Liver (tissue), 3 donors: ENCODE results near the gene SCEL.

ENCODE experiments used
- EGR1 ChIP-seq, 2 donors: IDR thresholded peaks; 2 replicates each; pipeline ENCODE4 v1.6.1; 2016 to 2018; ENCODE audit warnings: antibody characterized with exemption in 2 of 2, low read depth in 2 of 2
- JUND ChIP-seq, 2 donors: IDR thresholded peaks; 2 replicates each; pipeline ENCODE4 v1.6.1; 2016; ENCODE audit warnings: antibody characterized with exemption in 2 of 2
- RAD21 ChIP-seq, 2 donors: IDR thresholded peaks; 2 replicates each; pipeline ENCODE4 v1.6.1; 2016; ENCODE audit warnings: antibody characterized with exemption in 2 of 2, mild to moderate bottlenecking in 2 of 2
- RXRA ChIP-seq, 2 donors: IDR thresholded peaks; 2 replicates each; pipeline ENCODE4 v1.6.1; 2017 to 2018; ENCODE audit warnings: antibody characterized with exemption in 2 of 2, mild to moderate bottlenecking in 1 of 2
- TAF1 ChIP-seq: conservative IDR thresholded peaks from 2 replicates; pipeline ENCODE4 v1.6.1; 2016; ENCODE audit warnings: antibody characterized with exemption, mild to moderate bottlenecking
- YY1 ChIP-seq: IDR thresholded peaks from 2 replicates; pipeline ENCODE4 v1.6.1; 2016; ENCODE audit warnings: antibody characterized with exemption, mild to moderate bottlenecking
- TF ChIP-seq, protein P1 (sequence below): IDR thresholded peaks from 2 replicates; pipeline ENCODE4 v1.6.1; 2016; ENCODE audit warnings: antibody characterized with exemption, mild to moderate bottlenecking
- TF ChIP-seq, protein P2 (sequence below): fragments of 150-350 bp; IDR thresholded peaks from 2 replicates; pipeline ENCODE4 v1.5.1; 2017; ENCODE audit warnings: improper control_type of control experiment, low read depth, low read length; ENCODE audit not compliant: missing input control
- TF ChIP-seq, protein P3 (sequence below): IDR thresholded peaks from 2 replicates; pipeline ENCODE4 v1.6.1; 2016; ENCODE audit warnings: antibody characterized with exemption
- TF ChIP-seq, protein P4 (sequence below): IDR thresholded peaks from 2 replicates; pipeline ENCODE4 v1.6.1; 2016; ENCODE audit warnings: antibody characterized with exemption
- TF ChIP-seq, protein P5 (sequence below): IDR thresholded peaks from 2 replicates; pipeline ENCODE4 v1.6.1; 2016; ENCODE audit warnings: antibody characterized with exemption
- donor health status: healthy.
- donor health status: healthy.

DNA sequence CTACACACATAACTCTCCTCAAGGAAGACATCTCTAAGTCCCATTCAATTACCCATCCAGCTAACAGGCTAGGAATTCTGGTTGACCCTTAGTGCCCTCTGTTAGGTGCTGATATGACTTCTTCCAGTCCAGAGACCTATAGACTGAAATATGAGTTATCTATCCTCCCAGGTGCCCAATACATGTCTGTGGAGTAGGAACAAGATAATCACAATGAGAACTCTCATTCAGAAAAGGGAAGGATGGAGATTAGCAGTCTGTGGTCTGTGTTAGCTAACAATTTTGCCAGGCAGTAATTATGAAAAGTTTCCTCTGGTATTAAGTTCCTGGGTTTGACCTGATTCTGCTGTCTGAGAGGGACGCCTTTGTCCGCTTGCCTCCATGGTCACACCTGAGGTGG is 117.8 kb downstream of the SCEL start:
- TF ChIP-seq, protein P1, sequence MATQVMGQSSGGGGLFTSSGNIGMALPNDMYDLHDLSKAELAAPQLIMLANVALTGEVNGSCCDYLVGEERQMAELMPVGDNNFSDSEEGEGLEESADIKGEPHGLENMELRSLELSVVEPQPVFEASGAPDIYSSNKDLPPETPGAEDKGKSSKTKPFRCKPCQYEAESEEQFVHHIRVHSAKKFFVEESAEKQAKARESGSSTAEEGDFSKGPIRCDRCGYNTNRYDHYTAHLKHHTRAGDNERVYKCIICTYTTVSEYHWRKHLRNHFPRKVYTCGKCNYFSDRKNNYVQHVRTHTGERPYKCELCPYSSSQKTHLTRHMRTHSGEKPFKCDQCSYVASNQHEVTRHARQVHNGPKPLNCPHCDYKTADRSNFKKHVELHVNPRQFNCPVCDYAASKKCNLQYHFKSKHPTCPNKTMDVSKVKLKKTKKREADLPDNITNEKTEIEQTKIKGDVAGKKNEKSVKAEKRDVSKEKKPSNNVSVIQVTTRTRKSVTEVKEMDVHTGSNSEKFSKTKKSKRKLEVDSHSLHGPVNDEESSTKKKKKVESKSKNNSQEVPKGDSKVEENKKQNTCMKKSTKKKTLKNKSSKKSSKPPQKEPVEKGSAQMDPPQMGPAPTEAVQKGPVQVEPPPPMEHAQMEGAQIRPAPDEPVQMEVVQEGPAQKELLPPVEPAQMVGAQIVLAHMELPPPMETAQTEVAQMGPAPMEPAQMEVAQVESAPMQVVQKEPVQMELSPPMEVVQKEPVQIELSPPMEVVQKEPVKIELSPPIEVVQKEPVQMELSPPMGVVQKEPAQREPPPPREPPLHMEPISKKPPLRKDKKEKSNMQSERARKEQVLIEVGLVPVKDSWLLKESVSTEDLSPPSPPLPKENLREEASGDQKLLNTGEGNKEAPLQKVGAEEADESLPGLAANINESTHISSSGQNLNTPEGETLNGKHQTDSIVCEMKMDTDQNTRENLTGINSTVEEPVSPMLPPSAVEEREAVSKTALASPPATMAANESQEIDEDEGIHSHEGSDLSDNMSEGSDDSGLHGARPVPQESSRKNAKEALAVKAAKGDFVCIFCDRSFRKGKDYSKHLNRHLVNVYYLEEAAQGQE = no peak
- TF ChIP-seq, protein P2, sequence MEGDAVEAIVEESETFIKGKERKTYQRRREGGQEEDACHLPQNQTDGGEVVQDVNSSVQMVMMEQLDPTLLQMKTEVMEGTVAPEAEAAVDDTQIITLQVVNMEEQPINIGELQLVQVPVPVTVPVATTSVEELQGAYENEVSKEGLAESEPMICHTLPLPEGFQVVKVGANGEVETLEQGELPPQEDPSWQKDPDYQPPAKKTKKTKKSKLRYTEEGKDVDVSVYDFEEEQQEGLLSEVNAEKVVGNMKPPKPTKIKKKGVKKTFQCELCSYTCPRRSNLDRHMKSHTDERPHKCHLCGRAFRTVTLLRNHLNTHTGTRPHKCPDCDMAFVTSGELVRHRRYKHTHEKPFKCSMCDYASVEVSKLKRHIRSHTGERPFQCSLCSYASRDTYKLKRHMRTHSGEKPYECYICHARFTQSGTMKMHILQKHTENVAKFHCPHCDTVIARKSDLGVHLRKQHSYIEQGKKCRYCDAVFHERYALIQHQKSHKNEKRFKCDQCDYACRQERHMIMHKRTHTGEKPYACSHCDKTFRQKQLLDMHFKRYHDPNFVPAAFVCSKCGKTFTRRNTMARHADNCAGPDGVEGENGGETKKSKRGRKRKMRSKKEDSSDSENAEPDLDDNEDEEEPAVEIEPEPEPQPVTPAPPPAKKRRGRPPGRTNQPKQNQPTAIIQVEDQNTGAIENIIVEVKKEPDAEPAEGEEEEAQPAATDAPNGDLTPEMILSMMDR = no peak
- TF ChIP-seq EGR1 (IDR thresholded peaks at IDR 0.05; ENCODE audit: low read depth in 2 of 2) = no peak
- no peak for TF ChIP-seq JUND (IDR thresholded peaks at IDR 0.05)
- TF ChIP-seq, protein P3, sequence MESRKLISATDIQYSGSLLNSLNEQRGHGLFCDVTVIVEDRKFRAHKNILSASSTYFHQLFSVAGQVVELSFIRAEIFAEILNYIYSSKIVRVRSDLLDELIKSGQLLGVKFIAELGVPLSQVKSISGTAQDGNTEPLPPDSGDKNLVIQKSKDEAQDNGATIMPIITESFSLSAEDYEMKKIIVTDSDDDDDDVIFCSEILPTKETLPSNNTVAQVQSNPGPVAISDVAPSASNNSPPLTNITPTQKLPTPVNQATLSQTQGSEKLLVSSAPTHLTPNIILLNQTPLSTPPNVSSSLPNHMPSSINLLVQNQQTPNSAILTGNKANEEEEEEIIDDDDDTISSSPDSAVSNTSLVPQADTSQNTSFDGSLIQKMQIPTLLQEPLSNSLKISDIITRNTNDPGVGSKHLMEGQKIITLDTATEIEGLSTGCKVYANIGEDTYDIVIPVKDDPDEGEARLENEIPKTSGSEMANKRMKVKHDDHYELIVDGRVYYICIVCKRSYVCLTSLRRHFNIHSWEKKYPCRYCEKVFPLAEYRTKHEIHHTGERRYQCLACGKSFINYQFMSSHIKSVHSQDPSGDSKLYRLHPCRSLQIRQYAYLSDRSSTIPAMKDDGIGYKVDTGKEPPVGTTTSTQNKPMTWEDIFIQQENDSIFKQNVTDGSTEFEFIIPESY = no peak
- no peak for TF ChIP-seq TAF1
- no peak for TF ChIP-seq RAD21 (IDR thresholded peaks at IDR 0.05)
- TF ChIP-seq, protein P4, sequence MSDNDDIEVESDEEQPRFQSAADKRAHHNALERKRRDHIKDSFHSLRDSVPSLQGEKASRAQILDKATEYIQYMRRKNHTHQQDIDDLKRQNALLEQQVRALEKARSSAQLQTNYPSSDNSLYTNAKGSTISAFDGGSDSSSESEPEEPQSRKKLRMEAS = no peak
- TF ChIP-seq, protein P5, sequence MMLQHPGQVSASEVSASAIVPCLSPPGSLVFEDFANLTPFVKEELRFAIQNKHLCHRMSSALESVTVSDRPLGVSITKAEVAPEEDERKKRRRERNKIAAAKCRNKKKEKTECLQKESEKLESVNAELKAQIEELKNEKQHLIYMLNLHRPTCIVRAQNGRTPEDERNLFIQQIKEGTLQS = no peak
- no peak for TF ChIP-seq YY1
- TF ChIP-seq RXRA (IDR thresholded peaks at IDR 0.05) = no peak
